Epithelial cell of esophagus (primary cell): ENCODE results near the gene SYTL5.

ENCODE experiments used
- DNase-seq: peaks from one replicate; pipeline ENCODE4 v3.0.0; 2010; ENCODE audit warnings: low read depth
- H3K4me3 ChIP-seq: 2 replicates; pipeline ENCODE4 v1.5.1; 2011; ENCODE audit warnings: mild to moderate bottlenecking, low read length, control low read depth
- CTCF ChIP-seq: IDR thresholded peaks from 2 replicates; pipeline ENCODE4 v1.5.1; 2011; ENCODE audit warnings: low read depth, mild to moderate bottlenecking, low read length, control low read depth, inconsistent platforms; ENCODE audit not compliant: insufficient read depth; ENCODE audit errors: missing control alignments

The SYTL5 gene

GRCh38 chrX:38069273-38069672, 62.9 kb downstream of the SYTL5 start:
- TF ChIP-seq CTCF = no peak
- DNase-seq = peak; percentile 52
- H3K4me3 ChIP-seq = no peak overlapping the region

- no peak for TF ChIP-seq CTCF
- DNase-seq = no peak
- H3K4me3 ChIP-seq = no peak overlapping the region
These were observed 63.6 kb downstream of the SYTL5 start for GRCh38 chrX:38069991-38070390.

GRCh38 chrX:38079463-38079862, 73.1 kb downstream of the SYTL5 start:
- DNase-seq = no peak
- TF ChIP-seq CTCF = no peak
- H3K4me3 ChIP-seq = no peak overlapping the region

GRCh38 chrX:38080808-38081207, 74.5 kb downstream of the SYTL5 start:
- TF ChIP-seq CTCF = no peak
- H3K4me3 ChIP-seq = no peak overlapping the region
- DNase-seq = peak; percentile 49

- peak; percentile 14 for DNase-seq
- no peak overlapping the region for H3K4me3 ChIP-seq
- TF ChIP-seq CTCF = no peak
These were observed 75.6 kb downstream of the SYTL5 start for GRCh38 chrX:38081909-38082308.

- no peak for DNase-seq
- H3K4me3 ChIP-seq = no peak overlapping the region
- TF ChIP-seq CTCF = no peak
These were observed 76.0 kb downstream of the SYTL5 start for GRCh38 chrX:38082309-38082708.

GRCh38 chrX:38085813-38086212, 79.5 kb downstream of the SYTL5 start:
- no peak overlapping the region for H3K4me3 ChIP-seq
- DNase-seq = no peak
- no peak for TF ChIP-seq CTCF
